Activated effector memory CD4-positive, alpha-beta T cell treated with anti-CD3 and anti-CD28 coated beads, Interleukin-2, amount 50 U/mL, for 16 hours (primary cell): ENCODE measurements around the gene SLC26A8.
A peak's percentile ranks its signal among the peaks of the same experiment; 100 is the strongest.
"Not testable (repeated sequence)": the region's sequence is repeated elsewhere in the genome, so short reads cannot be mapped to it uniquely, and the experiment has no call there.

ENCODE experiments used
- DNase-seq: peaks from one replicate; pipeline ENCODE4 v3.0.0-alpha.2; 2020

Gene SLC26A8

GRCh38 chr6:35941170-35941569 is 83.3 kb downstream of the SLC26A8 start:
- DNase-seq: not testable (repeated sequence)

GRCh38 chr6:35940014-35940413 is 84.4 kb downstream of the SLC26A8 start:
- not testable (repeated sequence) for DNase-seq

GRCh38 chr6:35939259-35939658 is 85.2 kb downstream of the SLC26A8 start:
- not testable (repeated sequence) for DNase-seq

- no peak for DNase-seq
Observed at GRCh38 chr6:35936681-35937359, 87.6 kb downstream of the SLC26A8 start.

GRCh38 chr6:35935469-35935868 is 89.0 kb downstream of the SLC26A8 start:
- DNase-seq: no peak

GRCh38 chr6:35933844-35934243 is 90.6 kb downstream of the SLC26A8 start:
- DNase-seq: no peak

- DNase-seq: not testable (repeated sequence)
Observed at GRCh38 chr6:35931873-35932272, 92.6 kb downstream of the SLC26A8 start.

- no peak for DNase-seq
Observed at GRCh38 chr6:35931120-35931561, 93.3 kb downstream of the SLC26A8 start.

GRCh38 chr6:35929601-35930000 is 94.8 kb downstream of the SLC26A8 start:
- no peak for DNase-seq

- DNase-seq: no peak
Observed at GRCh38 chr6:35926509-35927215, 97.8 kb downstream of the SLC26A8 start.

- no peak for DNase-seq
Observed at GRCh38 chr6:35925961-35926360, 98.5 kb downstream of the SLC26A8 start.

- no peak for DNase-seq
Observed at GRCh38 chr6:35924146-35924545, 100.3 kb downstream of the SLC26A8 start.

- DNase-seq: no peak
Observed at GRCh38 chr6:35922139-35922554, 102.3 kb downstream of the SLC26A8 start.

- peak; percentile 95 for DNase-seq
Observed at GRCh38 chr6:35920793-35921732, 103.4 kb downstream of the SLC26A8 start, which contains the start of gene SRPK1. SRPK1 (minus strand) TSS chr6:35921098; CDS start chr6:35921056, 42 bp downstream.

- DNase-seq: peak; percentile 85
Observed at GRCh38 chr6:35919827-35920751, 104.4 kb downstream of the SLC26A8 start.

GRCh38 chr6:35919085-35919826 is 105.2 kb downstream of the SLC26A8 start:
- no peak for DNase-seq

GRCh38 chr6:35916893-35917292 is 107.5 kb downstream of the SLC26A8 start:
- not testable (repeated sequence) for DNase-seq

- no peak for DNase-seq
Observed at GRCh38 chr6:35916056-35916455, 108.4 kb downstream of the SLC26A8 start.

- no peak for DNase-seq
Observed at GRCh38 chr6:35914536-35914935, 109.9 kb downstream of the SLC26A8 start.

GRCh38 chr6:35911871-35912653 is 112.4 kb downstream of the SLC26A8 start:
- no peak for DNase-seq
